NOMO-1 (cell line): ENCODE data around the gene SFRP2.

ENCODE experiments used
- DNase-seq, 2 experiments: peaks; one replicate each; lab custom pipeline; 2025; ENCODE audit not compliant: unreplicated experiment in 2 of 2; lab: John Stamatoyannopoulos, UW

The SFRP2 gene

DNA sequence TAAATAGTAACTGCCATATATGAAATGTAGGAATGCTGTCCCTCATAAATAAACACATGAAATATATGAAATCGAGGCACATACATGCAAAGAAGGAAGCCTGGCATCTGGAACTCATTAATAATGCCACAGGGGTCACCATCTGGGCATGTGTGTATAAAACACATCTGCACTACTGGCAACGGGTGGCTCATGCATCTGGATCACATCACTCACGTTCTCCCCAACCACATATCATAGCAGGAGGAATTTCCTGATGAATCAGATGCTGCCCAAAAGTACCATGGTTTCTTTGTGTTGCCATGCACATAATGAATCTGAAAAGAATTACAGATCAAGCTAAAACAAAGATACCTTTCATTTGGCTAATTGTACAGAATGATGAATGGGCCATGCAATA is 57.6 kb downstream of the SFRP2 start:
- DNase-seq, result no peak
